ENCODE measurements around the gene REV3L. TPM values are rescaled to one million over a fixed set of nuclear protein-coding genes. Genes with fewer than 3 reads are reported as not detected.

The REV3L gene
- polyA plus RNA-seq, 2 of the 4 experiments (the other 2 are of a cell fraction), result 4.1 to 12.4 TPM

DNA sequence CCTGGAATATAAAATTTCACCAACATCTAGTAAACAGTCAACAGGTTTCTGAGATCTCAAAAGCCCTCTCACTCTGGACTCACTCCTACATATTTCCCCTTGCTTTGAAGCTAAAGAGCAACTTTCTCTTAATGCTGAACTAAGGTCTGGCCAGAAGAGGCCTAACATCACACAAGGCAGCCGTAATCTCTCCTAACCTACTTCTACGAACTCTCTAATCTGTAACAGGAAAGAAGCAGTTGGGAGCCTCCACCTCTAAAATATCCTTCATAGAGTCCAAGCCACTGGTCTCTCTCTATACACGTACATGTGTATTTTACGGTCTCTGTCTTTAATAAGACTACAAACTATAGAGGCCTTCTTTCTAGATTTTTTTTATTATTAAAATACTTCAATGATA lies 72.0 kb downstream of the REV3L start:
- FAIRE-seq (no peak), DNase-seq (ENCODE audit: low read depth in 1 of 2, low spot score in 1 of 2) (no peak), ATAC-seq (no peak)
- no peak overlapping the region for H3K27ac ChIP-seq
- H3K4me1 ChIP-seq, result no peaks in the 10 kb centered on the region
- H3K4me2 ChIP-seq, result no peak overlapping the region
- no peak for TF ChIP-seq ZSCAN20 (CRISPR knock-in tag; IDR thresholded peaks at IDR 0.05)
- no peak for TF ChIP-seq HOXA7 (CRISPR knock-in tag; IDR thresholded peaks at IDR 0.05)
- TF ChIP-seq, protein P1, sequence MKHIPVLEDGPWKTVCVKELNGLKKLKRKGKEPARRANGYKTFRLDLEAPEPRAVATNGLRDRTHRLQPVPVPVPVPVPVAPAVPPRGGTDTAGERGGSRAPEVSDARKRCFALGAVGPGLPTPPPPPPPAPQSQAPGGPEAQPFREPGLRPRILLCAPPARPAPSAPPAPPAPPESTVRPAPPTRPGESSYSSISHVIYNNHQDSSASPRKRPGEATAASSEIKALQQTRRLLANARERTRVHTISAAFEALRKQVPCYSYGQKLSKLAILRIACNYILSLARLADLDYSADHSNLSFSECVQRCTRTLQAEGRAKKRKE (CRISPR knock-in tag; IDR thresholded peaks at IDR 0.05; ENCODE audit: low read depth), result no peak
- TF ChIP-seq TFCP2L1 (CRISPR knock-in tag; IDR thresholded peaks at IDR 0.05), result no peak
- WGBS (ENCODE audit: missing lambda C conversion rate), result 93% methylated on average over 4 of the region's 4 CpGs
- no peak overlapping the region for H3K4me3 ChIP-seq
- CTCF ChIA-PET, result no interaction called here
- POLR2A ChIA-PET, result no interaction called here
- no peaks in the 10 kb centered on the region for H3K9me3 ChIP-seq

DNA sequence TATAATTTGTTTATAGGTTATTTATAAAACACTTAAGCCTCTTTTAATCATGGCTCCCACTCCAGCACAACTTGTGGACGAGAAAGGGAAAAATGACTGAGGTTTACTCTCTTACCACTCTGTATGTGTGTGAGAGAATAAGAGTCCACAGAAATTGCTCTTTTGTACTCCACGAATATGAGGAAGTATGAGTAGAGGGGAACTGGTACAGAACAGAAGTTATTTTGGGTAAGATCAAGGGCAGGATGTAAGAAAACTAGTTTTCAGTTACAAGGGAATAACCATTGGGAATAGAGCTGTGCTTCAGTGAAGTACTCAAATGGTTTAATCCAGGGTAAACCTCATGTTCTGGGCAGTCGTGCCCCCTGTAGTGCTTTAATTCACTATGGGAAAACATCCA lies 72.6 kb downstream of the REV3L start:
- H3K4me2 ChIP-seq, result no peak overlapping the region
- 90% methylated on average over 3 of the region's 3 CpGs for WGBS (ENCODE audit: missing lambda C conversion rate)
- ATAC-seq, result no peak
- CTCF ChIA-PET, result no interaction called here
- no peak overlapping the region for H3K4me3 ChIP-seq
- TF ChIP-seq, protein P1 (CRISPR knock-in tag; IDR thresholded peaks at IDR 0.05; ENCODE audit: low read depth), result no peak
- no peak for TF ChIP-seq FOSB (CRISPR knock-in tag; IDR thresholded peaks at IDR 0.05)
- TF ChIP-seq NPAS2 (CRISPR knock-in tag; IDR thresholded peaks at IDR 0.05; ENCODE audit: borderline replicate concordance), result no peak
- no peak for DNase-seq (ENCODE audit: low read depth in 1 of 2, low spot score in 1 of 2)
- POLR2A ChIA-PET, result no interaction called here
- H3K9me3 ChIP-seq, result no peaks in the 10 kb centered on the region
- no peak for FAIRE-seq
- H3K4me1 ChIP-seq, result no peaks in the 10 kb centered on the region
- no peak overlapping the region for H3K27ac ChIP-seq

GRCh38 chr6:111409430-111409829 lies 73.6 kb downstream of the REV3L start:
- no peak for FAIRE-seq
- Histone ChIP-seq H3K4me3 (no peak overlapping the region), H3K9me3 (no peaks in the 10 kb centered on the region), H3K27ac (no peak overlapping the region), H3K4me2 (no peak overlapping the region), H3K4me1 (no peaks in the 10 kb centered on the region)
- no peak for TF ChIP-seq SREBF2 (IDR thresholded peaks at IDR 0.05)
- TF ChIP-seq RAD21 (conservative IDR thresholded peaks at IDR 0.05 in 1 of 2, IDR thresholded peaks at IDR 0.05 in 1 of 2), result no peak
- no peak for TF ChIP-seq BCL3 (IDR thresholded peaks at IDR 0.05)
- no peak for TF ChIP-seq EHF (CRISPR knock-in tag; IDR thresholded peaks at IDR 0.05)
- TF ChIP-seq EP300 (IDR thresholded peaks at IDR 0.05), result no peak
- no peak for TF ChIP-seq CHD2 (IDR thresholded peaks at IDR 0.05; ENCODE audit: low read length, partially characterized antibody)
- no peak for TF ChIP-seq POLR2AphosphoS2 (conservative IDR thresholded peaks at IDR 0.05; ENCODE audit: low read length)
- no peak for TF ChIP-seq CEBPB (IDR thresholded peaks at IDR 0.05)
- no peak for TF ChIP-seq ZC3H11A (IDR thresholded peaks at IDR 0.05)
- TF ChIP-seq, protein P2, sequence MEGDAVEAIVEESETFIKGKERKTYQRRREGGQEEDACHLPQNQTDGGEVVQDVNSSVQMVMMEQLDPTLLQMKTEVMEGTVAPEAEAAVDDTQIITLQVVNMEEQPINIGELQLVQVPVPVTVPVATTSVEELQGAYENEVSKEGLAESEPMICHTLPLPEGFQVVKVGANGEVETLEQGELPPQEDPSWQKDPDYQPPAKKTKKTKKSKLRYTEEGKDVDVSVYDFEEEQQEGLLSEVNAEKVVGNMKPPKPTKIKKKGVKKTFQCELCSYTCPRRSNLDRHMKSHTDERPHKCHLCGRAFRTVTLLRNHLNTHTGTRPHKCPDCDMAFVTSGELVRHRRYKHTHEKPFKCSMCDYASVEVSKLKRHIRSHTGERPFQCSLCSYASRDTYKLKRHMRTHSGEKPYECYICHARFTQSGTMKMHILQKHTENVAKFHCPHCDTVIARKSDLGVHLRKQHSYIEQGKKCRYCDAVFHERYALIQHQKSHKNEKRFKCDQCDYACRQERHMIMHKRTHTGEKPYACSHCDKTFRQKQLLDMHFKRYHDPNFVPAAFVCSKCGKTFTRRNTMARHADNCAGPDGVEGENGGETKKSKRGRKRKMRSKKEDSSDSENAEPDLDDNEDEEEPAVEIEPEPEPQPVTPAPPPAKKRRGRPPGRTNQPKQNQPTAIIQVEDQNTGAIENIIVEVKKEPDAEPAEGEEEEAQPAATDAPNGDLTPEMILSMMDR (IDR thresholded peaks at IDR 0.05), result no peak
- TF ChIP-seq MYC (IDR thresholded peaks at IDR 0.05; ENCODE audit: borderline replicate concordance, low read length), result no peak
- no peak for TF ChIP-seq ZSCAN20 (CRISPR knock-in tag; IDR thresholded peaks at IDR 0.05)
- no peak for TF ChIP-seq HOXB5 (CRISPR knock-in tag; IDR thresholded peaks at IDR 0.05)
- WGBS (ENCODE audit: missing lambda C conversion rate), result 94% methylated on average over 1 of the region's 1 CpG
- ATAC-seq, result no peak
- ChIA-PET POLR2A (no interaction called here), CTCF (interaction anchor here (0.6 kb wide), 1 partner anchor 81 kb away, joined by 3 read pairs; no protein-coding TSS in a partner anchor)
- DNase-seq (ENCODE audit: low read depth in 1 of 2, low spot score in 1 of 2), result no peak

Measured in A549 (cell line).